ENCODE results near the gene METAP1.
"Not testable (repeated sequence)": the region's sequence is repeated elsewhere in the genome, so short reads cannot be mapped to it uniquely, and the experiment has no call there.

Gene METAP1

GRCh38 chr4:99102634-99103033, 107.1 kb downstream of the METAP1 start:
- DNase-seq: no peak

GRCh38 chr4:99103166-99103565, 107.6 kb downstream of the METAP1 start:
- DNase-seq: no peak

- DNase-seq: no peak
These were observed 108.6 kb downstream of the METAP1 start for GRCh38 chr4:99104153-99104552.

- not testable (repeated sequence) for DNase-seq
These were observed 113.8 kb downstream of the METAP1 start for GRCh38 chr4:99109286-99109685.

Data from activated naive CD4-positive, alpha-beta T cell treated with anti-CD3 and anti-CD28 coated beads, Interleukin-2, amount 50 U/mL, for 16 hours (primary cell).